SK-N-SH (cell line): ENCODE results near the gene TM2D1.

ENCODE experiments used
- EP300 ChIP-seq, 2 experiments: IDR thresholded peaks; 2 replicates each; pipeline versions ENCODE4 v1.4.0 to v1.6.1; 2012; ENCODE audit warnings: borderline replicate concordance in 1 of 2, low read depth in 1 of 2, low read length in 1 of 2
- FOXM1 ChIP-seq: IDR thresholded peaks from 2 replicates; pipeline ENCODE4 v1.4.0; 2012; ENCODE audit warnings: low read depth, mild to moderate bottlenecking
- GABPA ChIP-seq: IDR thresholded peaks from 2 replicates; pipeline ENCODE4 v1.4.0; 2012; ENCODE audit warnings: low read depth, mild to moderate bottlenecking
- JUND ChIP-seq: IDR thresholded peaks from 2 replicates; pipeline ENCODE4 v1.4.0; 2012
- NFIC ChIP-seq: IDR thresholded peaks from 2 replicates; pipeline ENCODE4 v1.4.0; 2012; ENCODE audit warnings: borderline replicate concordance
- PBX3 ChIP-seq: IDR thresholded peaks from 2 replicates; pipeline ENCODE4; 2012
- RCOR1 ChIP-seq: fragments of 150-350 bp; IDR thresholded peaks from 2 replicates; pipeline ENCODE4 v1.6.1; 2017; ENCODE audit warnings: antibody characterized with exemption, low read length
- TAF1 ChIP-seq: IDR thresholded peaks from 2 replicates; pipeline ENCODE4 v1.6.1; 2012; ENCODE audit warnings: low read depth, mild to moderate bottlenecking, low read length, moderate library complexity, borderline replicate concordance
- USF1 ChIP-seq: IDR thresholded peaks from 2 replicates; pipeline ENCODE4 v1.4.0; 2012; ENCODE audit warnings: low read depth, borderline replicate concordance
- TF ChIP-seq, protein P1 (sequence below): fragments of 200-600 bp; sonication (generic); IDR thresholded peaks from 2 replicates; pipeline ENCODE4 v1.6.1; 2017; ENCODE audit warnings: antibody characterized with exemption, mild to moderate bottlenecking, moderate library complexity

- TF ChIP-seq EP300 (IDR thresholded peaks at IDR 0.05; ENCODE audit: borderline replicate concordance in 1 of 2, low read depth in 1 of 2, low read length in 1 of 2) (no peak), PBX3 (no peak), USF1 (no peak), TAF1 (no peak), FOXM1 (no peak), JUND (no peak), NFIC (no peak), RCOR1 (no peak), GABPA (no peak)
- TF ChIP-seq, protein P1, sequence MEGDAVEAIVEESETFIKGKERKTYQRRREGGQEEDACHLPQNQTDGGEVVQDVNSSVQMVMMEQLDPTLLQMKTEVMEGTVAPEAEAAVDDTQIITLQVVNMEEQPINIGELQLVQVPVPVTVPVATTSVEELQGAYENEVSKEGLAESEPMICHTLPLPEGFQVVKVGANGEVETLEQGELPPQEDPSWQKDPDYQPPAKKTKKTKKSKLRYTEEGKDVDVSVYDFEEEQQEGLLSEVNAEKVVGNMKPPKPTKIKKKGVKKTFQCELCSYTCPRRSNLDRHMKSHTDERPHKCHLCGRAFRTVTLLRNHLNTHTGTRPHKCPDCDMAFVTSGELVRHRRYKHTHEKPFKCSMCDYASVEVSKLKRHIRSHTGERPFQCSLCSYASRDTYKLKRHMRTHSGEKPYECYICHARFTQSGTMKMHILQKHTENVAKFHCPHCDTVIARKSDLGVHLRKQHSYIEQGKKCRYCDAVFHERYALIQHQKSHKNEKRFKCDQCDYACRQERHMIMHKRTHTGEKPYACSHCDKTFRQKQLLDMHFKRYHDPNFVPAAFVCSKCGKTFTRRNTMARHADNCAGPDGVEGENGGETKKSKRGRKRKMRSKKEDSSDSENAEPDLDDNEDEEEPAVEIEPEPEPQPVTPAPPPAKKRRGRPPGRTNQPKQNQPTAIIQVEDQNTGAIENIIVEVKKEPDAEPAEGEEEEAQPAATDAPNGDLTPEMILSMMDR: 0 out of 2 replicates have a peak, but pooled peaks have one; percentile 24
Measured at GRCh38 chr1:61641578-61642336, 83.2 kb downstream of the TM2D1 start.
